A549 (cell line): ENCODE results near the gene MAP3K10. TPM values are rescaled to one million over a fixed set of nuclear protein-coding genes. Genes with fewer than 3 reads are reported as not detected.

ENCODE experiments used
- ATAC-seq, 2 experiments: fragments of 200-7000 bp in 1 of 2; fragments of >200 bp in 1 of 2; cut with Nextera tagmentation in 1 of 2; cut with Tn5 transposase in 1 of 2; 3 replicates each; pipeline versions ENCODE4 v1.8.0 to v1.9.1; 2018 to 2020; ENCODE audit warnings: mild to moderate bottlenecking in 1 of 2, moderate library complexity in 1 of 2
- CTCF ChIA-PET: fragments of 300-600 bp; sonication (Branson Sonifier 250); formaldehyde crosslinking; extraction: SDS; loops from one replicate; lab custom pipeline; 2021; ENCODE audit warnings: antibody characterized with exemption, inconsistent platforms; lab: Yijun Ruan, JAX
- POLR2A ChIA-PET: fragments of 350-600 bp; formaldehyde crosslinking; extraction: SDS; loops from one replicate; lab custom pipeline; 2021; ENCODE audit warnings: antibody characterized with exemption, inconsistent platforms; lab: Yijun Ruan, JAX
- DNase-seq, 2 experiments: peaks; one replicate each; pipeline versions ENCODE4 v3.0.0 to v3.0.0-alpha.2; 2011 to 2016; ENCODE audit warnings: low read depth in 1 of 2, low spot score in 1 of 2
- FAIRE-seq: peaks from 2 replicates; lab custom pipeline; 2011; peaks lifted over from hg19 to GRCh38; lab: Jason Lieb, UNC
- H3K27ac ChIP-seq, 2 experiments: fragments of >200 bp; sonication (Bioruptor Twin); formaldehyde crosslinking; 3 replicates each; pipeline ENCODE4 v1.5.1; 2016 to 2017
- H3K4me1 ChIP-seq: fragments of >200 bp; sonication (Bioruptor Twin); formaldehyde crosslinking; 3 replicates; pipeline ENCODE4 v1.6.1; 2016
- H3K4me2 ChIP-seq: fragments of >200 bp; sonication (Bioruptor Twin); formaldehyde crosslinking; 3 replicates; pipeline ENCODE4 v1.6.1; 2016
- H3K4me3 ChIP-seq: fragments of >200 bp; sonication (Bioruptor Twin); formaldehyde crosslinking; 3 replicates; pipeline ENCODE4 v1.5.1; 2016
- H3K9me3 ChIP-seq: fragments of >200 bp; sonication (Bioruptor Twin); formaldehyde crosslinking; 3 replicates; pipeline ENCODE4 v1.6.1; 2016
- BHLHE40 ChIP-seq: IDR thresholded peaks from 2 replicates; pipeline ENCODE4 v1.6.1; 2012; ENCODE audit warnings: low read depth, low read length, inconsistent platforms
- CBX2 ChIP-seq: fragments of 200-600 bp; sonication (generic); IDR thresholded peaks from 2 replicates; pipeline ENCODE4 v1.6.1; 2016; ENCODE audit warnings: low read depth, mild to moderate bottlenecking, borderline replicate concordance
- CBX8 ChIP-seq: fragments of 200-600 bp; sonication (generic); IDR thresholded peaks from 2 replicates; pipeline ENCODE4 v1.6.1; 2016
- CEBPB ChIP-seq, 2 experiments: fragments of >200 bp in 1 of 2; sonication (Bioruptor Twin) in 1 of 2; formaldehyde crosslinking in 1 of 2; IDR thresholded peaks; 2 replicates each; pipeline ENCODE4 v1.6.1; 2012 to 2016
- CHD2 ChIP-seq: fragments of 150-350 bp; IDR thresholded peaks from 2 replicates; pipeline ENCODE4 v1.6.1; 2014; ENCODE audit warnings: low read length; ENCODE audit not compliant: partially characterized antibody
- CHD4 ChIP-seq: fragments of 200-600 bp; sonication (generic); IDR thresholded peaks from 2 replicates; pipeline ENCODE4 v1.6.1; 2016; ENCODE audit warnings: antibody characterized with exemption, mild to moderate bottlenecking, borderline replicate concordance
- EHMT2 ChIP-seq: fragments of 200-600 bp; sonication (generic); IDR thresholded peaks from 2 replicates; pipeline ENCODE4 v1.6.1; 2016; ENCODE audit warnings: antibody characterized with exemption, low read depth, mild to moderate bottlenecking, moderate library complexity
- FOSL2 ChIP-seq, 2 experiments: fragments of 450-650 bp in 1 of 2; fragments of >200 bp in 1 of 2; sonication (Bioruptor Twin) in 1 of 2; formaldehyde crosslinking; IDR thresholded peaks; 2 replicates each; pipeline versions ENCODE4 v1.5.0 to v1.6.1; 2016 to 2020; ENCODE audit warnings: mild to moderate bottlenecking in 1 of 2, moderate library complexity in 1 of 2
- FOXS1 ChIP-seq: fragments of 250-450 bp; sonication (Bioruptor Pico); IDR thresholded peaks from 2 replicates; pipeline ENCODE4 v1.5.0; 2020; ENCODE audit warnings: mild to moderate bottlenecking, moderate library complexity
- GATA3 ChIP-seq: IDR thresholded peaks from 2 replicates; pipeline ENCODE4 v1.6.1; 2012; ENCODE audit warnings: borderline replicate concordance
- HEYL ChIP-seq: fragments of 250-450 bp; sonication (Bioruptor Pico); IDR thresholded peaks from 2 replicates; pipeline ENCODE4 v1.8.0; 2021; ENCODE audit warnings: mild to moderate bottlenecking, moderate library complexity
- HOXA7 ChIP-seq: fragments of 250-450 bp; sonication (Bioruptor Pico); IDR thresholded peaks from 2 replicates; pipeline ENCODE4 v1.5.0; 2020; ENCODE audit warnings: mild to moderate bottlenecking, moderate library complexity
- HOXB5 ChIP-seq: fragments of 250-450 bp; sonication (Bioruptor Pico); IDR thresholded peaks from 2 replicates; pipeline ENCODE4 v1.5.0; 2020; ENCODE audit warnings: mild to moderate bottlenecking, moderate library complexity
- JUNB ChIP-seq: fragments of >200 bp; sonication (Bioruptor Twin); formaldehyde crosslinking; IDR thresholded peaks from 2 replicates; pipeline ENCODE4 v1.6.1; 2016
- MAX ChIP-seq: IDR thresholded peaks from 2 replicates; pipeline ENCODE4 v1.6.1; 2012
- MAZ ChIP-seq: fragments of 150-350 bp; IDR thresholded peaks from 2 replicates; pipeline ENCODE4 v1.6.1; 2014; ENCODE audit warnings: antibody characterized with exemption, low read depth, low read length, borderline replicate concordance
- NPAS2 ChIP-seq: fragments of 250-450 bp; sonication (Bioruptor Pico); IDR thresholded peaks from 2 replicates; pipeline ENCODE4 v1.8.0; 2022; ENCODE audit warnings: mild to moderate bottlenecking, moderate library complexity, borderline replicate concordance
- PHF8 ChIP-seq: fragments of 200-600 bp; sonication (generic); IDR thresholded peaks from 2 replicates; pipeline ENCODE4 v1.6.1; 2016; ENCODE audit warnings: low read depth, mild to moderate bottlenecking, antibody characterized with exemption, moderate library complexity, borderline replicate concordance
- POLR2A ChIP-seq: IDR thresholded peaks from 2 replicates; pipeline ENCODE4 v1.6.1; 2012; ENCODE audit warnings: mild to moderate bottlenecking, low read length
- POLR2AphosphoS2 ChIP-seq: conservative IDR thresholded peaks from 2 replicates; pipeline ENCODE4 v1.6.1; 2012; ENCODE audit warnings: low read length, improper control_type of control experiment, inconsistent platforms
- RARB ChIP-seq: fragments of 250-450 bp; sonication (Bioruptor Pico); IDR thresholded peaks from 2 replicates; pipeline ENCODE4 v1.8.0; 2021; ENCODE audit warnings: mild to moderate bottlenecking, moderate library complexity
- RNF2 ChIP-seq: fragments of 200-600 bp; sonication (generic); IDR thresholded peaks from 2 replicates; pipeline ENCODE4 v1.6.1; 2016; ENCODE audit warnings: low read depth, mild to moderate bottlenecking, antibody characterized with exemption, moderate library complexity, borderline replicate concordance
- SREBF2 ChIP-seq: fragments of 450-650 bp; IDR thresholded peaks from 2 replicates; pipeline ENCODE4 v1.6.1; 2014; ENCODE audit warnings: mild to moderate bottlenecking, moderate library complexity
- TFCP2L1 ChIP-seq: fragments of 250-450 bp; sonication (Bioruptor Pico); IDR thresholded peaks from 2 replicates; pipeline ENCODE4 v1.5.0; 2021; ENCODE audit warnings: mild to moderate bottlenecking
- ZC3H11A ChIP-seq: fragments of 450-650 bp; IDR thresholded peaks from 2 replicates; pipeline ENCODE4 v1.6.1; 2014; ENCODE audit warnings: antibody characterized with exemption, mild to moderate bottlenecking
- ZFP36 ChIP-seq: fragments of 450-650 bp; IDR thresholded peaks from 2 replicates; pipeline ENCODE4 v1.6.1; 2014; ENCODE audit warnings: borderline replicate concordance; ENCODE audit not compliant: partially characterized antibody
- ZNF302 ChIP-seq: fragments of 250-450 bp; sonication (Bioruptor Pico); IDR thresholded peaks from 2 replicates; pipeline ENCODE4 v1.9.0; 2021; ENCODE audit warnings: inconsistent platforms, mild to moderate bottlenecking, moderate library complexity
- WGBS: methylation state at CpG from one replicate; pipeline ENCODE4 v1.1.6; 2017; ENCODE audit errors: missing lambda C conversion rate; 5-methylcytosine and 5-hydroxymethylcytosine counted together
- polyA plus RNA-seq, 4 experiments: library from polyadenylated mRNA; depleted of rRNA in 3 of 4; stranded (reverse); fragments of >200 nt; fragmentation: RNase III in 1 of 4; extraction: RNeasy Plus Mini Kit Qiagen cat#74134 plus additional on column Dnase treatment in 1 of 4; gene quantifications; 2 replicates in 3 of 4; 3 replicates in 1 of 4; pipeline ENCODE4 v1.2.3, GENCODE V29; 2011 to 2017

MAP3K10 gene
- polyA plus RNA-seq, 2 of the 4 experiments (the other 2 are of a cell fraction) = 6.6 to 21.0 TPM

GRCh38 chr19:40177286-40178070, 13.7 kb upstream of the MAP3K10 start:
- Histone ChIP-seq H3K4me1 (no peaks in the 10 kb centered on the region; the same call in 2 of the 3 replicates), H3K4me2 (no peak overlapping the region), H3K4me3 (no peak overlapping the region), H3K9me3 (peaks cover 11% of the 10 kb centered on the region), H3K27ac (no peak overlapping the region)
- WGBS = 60% methylated on average over 5 of the region's 5 CpGs
- TF ChIP-seq MAX (no peak), FOSL2 (IDR thresholded peaks at IDR 0.05) (no peak), FOSL2 (CRISPR knock-in tag; IDR thresholded peaks at IDR 0.05) (0 out of 2 replicates have a peak, but pooled peaks have one; percentile 5), HOXB5 (no peak)
- ATAC-seq = no peak
- ChIA-PET POLR2A (no interaction called here), CTCF (interaction anchor here (0.9 to 11.7 kb wide), 7 partner anchors 10 to 40 kb away, joined by 3 to 92 read pairs (median 7); partner anchors contain the start of gene TTC9B)
- DNase-seq = no peak
- FAIRE-seq = no peak

DNA sequence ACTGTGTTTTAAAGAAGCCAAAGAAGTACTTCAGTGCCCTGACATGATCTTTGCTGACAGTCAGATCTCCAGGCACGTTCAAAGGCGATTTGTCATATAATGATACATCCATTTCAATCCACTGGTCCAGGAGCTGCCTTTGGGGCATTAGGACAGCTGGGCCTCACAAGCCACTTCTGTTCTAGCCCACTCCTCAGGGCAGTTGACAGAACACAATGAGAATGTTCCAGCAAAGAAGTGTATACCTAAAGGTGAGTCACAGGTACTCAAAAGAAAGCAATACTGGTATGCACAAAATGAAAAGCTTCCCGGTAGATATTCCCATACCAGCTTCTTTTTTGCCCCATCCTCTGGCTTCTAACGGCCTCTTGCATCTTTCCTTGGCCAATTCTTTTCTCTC, 12.5 kb upstream of the MAP3K10 start:
- peak in 1 of 2 experiments; percentile 24; a peak in 2 of 6 replicates for ATAC-seq
- TF ChIP-seq HOXB5 = no peak
- TF ChIP-seq CBX8 = no peak
- TF ChIP-seq NPAS2 (CRISPR knock-in tag) = no peak
- TF ChIP-seq GATA3 = no peak
- no peak for TF ChIP-seq CHD4
- TF ChIP-seq FOSL2 (IDR thresholded peaks at IDR 0.05) = no peak
- TF ChIP-seq FOSL2 (CRISPR knock-in tag; IDR thresholded peaks at IDR 0.05) = peak; percentile 17; the same call in 1 of the 2 replicates
- no peak for TF ChIP-seq JUNB
- no peak for TF ChIP-seq SREBF2
- CTCF ChIA-PET = interaction anchor here (0.6 to 11.7 kb wide), 6 partner anchors 11 to 446 kb away, joined by 3 to 92 read pairs (median 7); partner anchors contain the start of gene TTC9B
- no peak overlapping the region for H3K27ac ChIP-seq
- POLR2A ChIA-PET = interaction anchor here (0.5 kb wide), 1 partner anchor 106 kb away, joined by 6 read pairs; the partner anchor contains the start of gene AKT2
- no peaks in the 10 kb centered on the region; the same call in 2 of the 3 replicates for H3K4me1 ChIP-seq
- H3K4me3 ChIP-seq = no peak overlapping the region
- WGBS = 30% methylated on average over 4 of the region's 4 CpGs
- DNase-seq = no peak
- FAIRE-seq = peak; percentile 81
- H3K4me2 ChIP-seq = no peak overlapping the region
- H3K9me3 ChIP-seq = peaks cover 11% of the 10 kb centered on the region

GRCh38 chr19:40184273-40184672, 7.0 kb upstream of the MAP3K10 start:
- ChIA-PET POLR2A (interaction anchor here (0.7 kb wide), 1 partner anchor 703 kb away, joined by 4 read pairs; the partner anchor contains the start of gene TIMM50), CTCF (interaction anchor here (0.6 to 3.5 kb wide), 6 partner anchors 9 to 50 kb away, joined by 3 to 15 read pairs (median 6); partner anchors contain the start of gene TTC9B)
- peaks cover 5% of the 10 kb centered on the region; the same call in 2 of the 3 replicates for H3K4me1 ChIP-seq
- no peak for ATAC-seq
- H3K27ac ChIP-seq = no peak overlapping the region
- FAIRE-seq = peak; percentile 13
- 69% methylated on average over 1 of the region's 1 CpG for WGBS
- DNase-seq = no peak
- H3K9me3 ChIP-seq = no peaks in the 10 kb centered on the region
- TF ChIP-seq TFCP2L1 (CRISPR knock-in tag) (no peak), RNF2 (no peak)
- no peak overlapping the region for H3K4me3 ChIP-seq
- no peak overlapping the region for H3K4me2 ChIP-seq

DNA sequence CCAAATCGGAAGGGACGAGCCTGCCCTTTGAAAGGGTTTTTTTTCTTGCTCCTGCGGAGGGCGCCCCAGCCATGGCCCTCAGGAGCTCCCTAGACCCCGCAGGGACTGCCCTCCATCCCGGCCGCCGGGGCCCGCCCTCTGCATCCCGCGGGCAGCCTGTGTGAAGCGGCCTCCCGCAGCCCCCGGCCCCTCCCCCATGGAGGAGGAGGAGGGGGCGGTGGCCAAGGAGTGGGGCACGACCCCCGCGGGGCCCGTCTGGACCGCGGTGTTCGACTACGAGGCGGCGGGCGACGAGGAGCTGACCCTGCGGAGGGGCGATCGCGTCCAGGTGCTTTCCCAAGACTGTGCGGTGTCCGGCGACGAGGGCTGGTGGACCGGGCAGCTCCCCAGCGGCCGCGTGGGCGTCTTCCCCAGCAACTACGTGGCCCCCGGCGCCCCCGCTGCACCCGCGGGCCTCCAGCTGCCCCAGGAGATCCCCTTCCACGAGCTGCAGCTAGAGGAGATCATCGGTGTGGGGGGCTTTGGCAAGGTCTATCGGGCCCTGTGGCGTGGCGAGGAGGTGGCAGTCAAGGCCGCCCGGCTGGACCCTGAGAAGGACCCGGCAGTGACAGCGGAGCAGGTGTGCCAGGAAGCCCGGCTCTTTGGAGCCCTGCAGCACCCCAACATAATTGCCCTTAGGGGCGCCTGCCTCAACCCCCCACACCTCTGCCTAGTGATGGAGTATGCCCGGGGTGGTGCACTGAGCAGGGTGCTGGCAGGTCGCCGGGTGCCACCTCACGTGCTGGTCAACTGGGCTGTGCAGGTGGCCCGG, 815 bp downstream of the MAP3K10 start:
- peak overlapping the region; percentile 77 for H3K4me3 ChIP-seq
- peak overlapping the region; percentile 88 to 92 for H3K27ac ChIP-seq
- WGBS = 40% methylated on average over 40 of the region's 62 CpGs
- ATAC-seq = peak; percentile 44 to 47
- peak overlapping the region; percentile 84 for H3K4me2 ChIP-seq
- peak; percentile 52 to 70 for DNase-seq
- H3K9me3 ChIP-seq = no peaks in the 10 kb centered on the region
- FAIRE-seq = no peak
- H3K4me1 ChIP-seq = peaks cover 21% of the 10 kb centered on the region
- CTCF ChIA-PET = interaction anchor here (0.6 to 5.3 kb wide), 5 partner anchors 13 to 33 kb away, joined by 3 to 52 read pairs (median 3); partner anchors contain the start of gene TTC9B
- POLR2A ChIA-PET = interaction anchor here (0.5 to 1.5 kb wide), 3 partner anchors 87 to 346 kb away, joined by 3 to 5 read pairs (median 3); partner anchors contain the start of gene FBL
- TF ChIP-seq CHD2 = no peak
- TF ChIP-seq PHF8 = no peak
- TF ChIP-seq ZC3H11A = no peak
- no peak for TF ChIP-seq HEYL
- TF ChIP-seq POLR2AphosphoS2 = no peak
- TF ChIP-seq RARB (CRISPR knock-in tag) = no peak
- TF ChIP-seq ZNF302 (CRISPR knock-in tag) = no peak
- no peak for TF ChIP-seq RNF2
- no peak for TF ChIP-seq TFCP2L1 (CRISPR knock-in tag)
- no peak for TF ChIP-seq ZFP36
- TF ChIP-seq MAZ = no peak
- no peak for TF ChIP-seq CBX2
- TF ChIP-seq HOXA7 (CRISPR knock-in tag) = no peak
- no peak for TF ChIP-seq CHD4
- no peak for TF ChIP-seq CEBPB (IDR thresholded peaks at IDR 0.05)
- no peak for TF ChIP-seq CBX8
- TF ChIP-seq FOXS1 (CRISPR knock-in tag) = no peak
- TF ChIP-seq EHMT2 = no peak
- TF ChIP-seq POLR2A = peak; percentile 14; the same call in 1 of the 2 replicates
- no peak for TF ChIP-seq BHLHE40
